Suppressor macrophage treated with lipopolysaccharide for 4 hours (primary cell): ENCODE results near the gene COL11A1.
"Not testable (repeated sequence)": the region's sequence is repeated elsewhere in the genome, so short reads cannot be mapped to it uniquely, and the experiment has no call there.

Experiments used
- DNase-seq: peaks from one replicate; pipeline ENCODE4 v3.0.0-alpha.2; 2020

The COL11A1 gene

GRCh38 chr1:103075316-103076000 is 32.9 kb downstream of the COL11A1 start:
- DNase-seq: no peak

DNA sequence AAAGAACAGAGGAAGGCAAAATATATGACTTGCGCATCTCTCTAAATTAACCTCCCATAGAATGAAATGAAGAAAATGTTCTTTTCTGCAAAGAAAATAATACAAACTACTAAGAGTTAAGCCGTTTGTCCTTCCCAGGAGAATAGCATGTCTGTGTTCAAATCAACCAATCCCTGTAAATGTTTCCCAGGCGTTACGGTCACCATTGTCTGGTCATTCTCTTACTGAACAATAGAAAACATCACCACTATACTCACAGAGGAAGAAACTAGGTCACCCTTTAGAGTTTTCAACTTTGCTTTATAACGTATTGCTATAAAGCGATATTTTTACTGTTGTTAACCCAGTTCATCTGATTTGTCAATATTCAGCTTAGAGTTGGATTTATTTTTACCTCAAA is 34.1 kb downstream of the COL11A1 start:
- DNase-seq: no peak

- no peak for DNase-seq
Observed at GRCh38 chr1:103069201-103069600, 39.1 kb downstream of the COL11A1 start.

GRCh38 chr1:103063921-103064320 is 44.4 kb downstream of the COL11A1 start:
- DNase-seq: no peak

- no peak for DNase-seq
Observed at GRCh38 chr1:103058391-103058790, 49.9 kb downstream of the COL11A1 start.

- no peak for DNase-seq
Observed at GRCh38 chr1:103056423-103056822, 51.9 kb downstream of the COL11A1 start.

DNA sequence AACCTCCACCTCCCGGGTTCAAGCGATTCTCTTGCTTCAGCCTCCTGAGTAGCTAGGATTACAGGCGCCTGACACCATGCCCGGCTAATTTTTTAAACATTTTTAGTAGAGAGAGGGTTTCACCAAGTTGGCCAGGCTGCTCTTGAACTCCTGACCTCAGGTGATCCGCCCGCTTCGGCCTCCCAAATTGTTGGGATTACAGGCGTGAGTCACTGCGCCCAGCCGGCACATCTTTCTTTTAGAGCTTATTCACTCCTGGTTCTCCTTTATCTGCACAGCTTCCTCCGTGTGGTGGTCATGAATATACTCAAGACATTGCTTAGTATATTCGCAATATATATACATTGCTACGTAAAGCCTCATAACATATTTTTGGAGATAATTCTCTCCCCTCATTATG is 80.2 kb downstream of the COL11A1 start:
- DNase-seq: not testable (repeated sequence)

DNA sequence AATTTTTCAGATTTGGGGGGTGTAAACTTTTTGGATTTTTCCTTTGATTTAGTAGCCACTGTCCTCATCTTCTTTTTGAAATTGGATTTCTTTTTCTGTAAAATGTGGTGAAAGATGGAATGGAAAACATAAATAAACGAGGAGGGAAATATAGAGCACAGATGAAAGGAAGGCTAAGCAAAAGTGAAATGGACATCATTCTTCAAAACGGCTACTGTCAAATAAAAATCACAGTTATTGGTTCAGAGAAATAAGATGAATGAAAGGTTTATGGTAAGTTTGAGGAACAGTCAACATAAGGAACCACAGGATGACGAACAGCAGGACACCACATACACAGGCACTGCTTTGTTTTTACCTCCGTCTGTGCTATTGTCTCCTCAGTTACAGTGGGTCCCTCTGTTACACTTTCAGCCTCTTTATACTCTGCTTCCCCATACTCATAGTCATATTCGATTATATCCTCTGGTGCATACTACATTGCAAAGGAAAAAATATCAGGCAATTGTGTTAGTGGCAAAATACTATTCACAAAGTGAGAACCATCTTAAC is 82.4 kb downstream of the COL11A1 start:
- no peak for DNase-seq

DNA sequence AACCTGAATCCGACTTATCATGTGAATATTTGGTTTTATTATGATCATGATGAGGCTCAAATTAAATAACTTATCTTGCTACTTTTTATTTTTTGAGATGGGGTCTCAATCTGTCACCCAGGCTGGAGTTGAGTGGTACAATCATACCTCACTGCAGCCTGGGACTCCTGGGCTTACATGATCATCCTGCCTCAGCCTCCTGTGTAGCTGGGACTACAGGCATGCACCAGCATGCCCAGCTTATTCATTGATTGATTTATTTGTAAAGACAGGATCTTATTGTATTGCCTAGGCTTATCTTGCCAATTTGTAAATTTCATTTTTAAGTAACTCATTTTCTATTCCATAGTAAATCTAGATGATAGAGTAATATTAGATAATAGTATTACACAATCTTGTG is 84.3 kb downstream of the COL11A1 start:
- no peak for DNase-seq

DNA sequence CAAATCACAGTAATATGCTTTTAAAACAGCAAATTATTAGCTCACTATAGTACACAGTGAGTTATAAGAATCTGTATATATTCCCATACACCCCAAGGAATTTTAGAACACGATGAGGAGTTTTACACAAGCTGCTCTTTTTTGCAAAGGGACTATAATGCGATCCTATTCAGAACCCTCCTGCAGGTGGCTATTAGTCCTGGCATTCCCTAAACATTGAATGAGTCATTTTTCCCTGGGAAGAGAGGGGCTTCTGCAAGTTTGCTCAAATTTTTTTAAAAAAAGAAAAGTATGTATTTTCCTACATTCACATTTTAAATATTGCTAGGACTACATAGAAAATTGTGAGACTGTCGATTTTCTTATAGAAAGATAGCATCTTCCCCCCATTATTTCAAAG is 106.3 kb downstream of the COL11A1 start:
- no peak for DNase-seq

GRCh38 chr1:102978874-102979273 is 129.4 kb downstream of the COL11A1 start:
- DNase-seq: no peak

- DNase-seq: no peak
Observed at GRCh38 chr1:102977292-102977691, 131.0 kb downstream of the COL11A1 start.

DNA sequence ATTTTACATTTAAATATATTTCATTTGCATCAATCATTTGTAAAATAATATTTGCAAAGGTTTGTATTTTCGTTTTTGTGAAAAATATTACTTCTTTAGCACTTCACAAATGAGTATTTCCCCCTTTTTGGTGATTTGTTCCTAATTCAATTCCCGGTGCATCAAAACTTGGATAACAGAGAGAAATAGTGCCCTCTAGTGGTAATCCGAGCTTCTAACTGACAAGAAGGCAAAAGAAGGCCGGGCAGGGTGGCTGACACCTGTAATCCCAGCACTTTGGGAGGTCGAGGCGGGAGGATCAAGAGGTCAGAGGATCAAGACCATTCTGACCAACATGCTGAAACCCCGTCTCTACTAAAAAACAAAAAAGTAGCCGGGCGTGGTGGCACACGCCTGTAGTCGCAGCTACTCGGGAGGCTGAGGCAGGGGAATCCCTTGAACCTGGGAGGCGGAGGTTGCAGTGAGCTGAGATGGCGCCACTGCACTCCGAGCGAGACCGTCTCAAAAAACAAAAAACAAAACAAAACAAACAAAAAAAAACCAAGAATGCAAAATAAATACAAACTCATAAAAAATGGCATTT is 137.7 kb downstream of the COL11A1 start:
- DNase-seq: peak; percentile 82

GRCh38 chr1:102967786-102968185 is 140.5 kb downstream of the COL11A1 start:
- DNase-seq: no peak

GRCh38 chr1:102961549-102961948 is 146.8 kb downstream of the COL11A1 start:
- no peak for DNase-seq

DNA sequence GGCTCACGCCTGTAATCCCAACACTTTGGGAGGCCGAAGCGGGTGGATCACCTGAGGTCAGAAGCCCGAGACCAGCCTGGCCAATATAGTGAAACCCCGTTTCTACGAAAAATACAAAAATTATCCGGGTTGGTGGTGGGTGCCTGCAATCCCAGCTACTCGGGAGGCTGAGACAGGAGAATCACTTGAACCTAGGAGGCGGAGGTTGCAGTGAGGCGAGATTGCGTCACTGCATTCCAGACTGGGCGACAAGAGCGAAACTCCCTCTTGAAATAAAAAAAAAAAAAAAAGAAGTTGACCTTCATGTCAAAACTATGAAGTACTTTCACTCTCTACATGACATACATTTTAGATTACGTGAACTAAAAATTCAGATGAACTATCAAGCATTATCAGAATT is 153.7 kb downstream of the COL11A1 start:
- no peak for DNase-seq

DNA sequence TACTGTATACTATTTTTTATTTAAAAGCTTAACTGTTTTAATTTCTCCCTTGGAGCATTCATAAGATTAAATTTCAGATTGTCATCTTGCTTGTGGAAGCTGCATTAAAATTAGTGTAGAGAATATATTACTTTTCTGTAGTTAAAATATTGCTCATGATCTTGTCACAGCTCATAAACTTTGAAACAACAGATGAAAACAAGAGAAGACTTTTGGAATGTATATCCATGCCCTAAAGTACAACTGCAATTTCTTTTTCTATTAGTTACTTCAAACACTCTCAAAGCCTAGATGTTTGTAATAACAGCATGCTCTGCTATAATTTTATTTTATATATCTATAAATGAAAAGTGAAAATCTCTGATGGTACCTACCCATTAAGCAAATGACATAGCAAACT is 155.9 kb downstream of the COL11A1 start:
- no peak for DNase-seq

DNA sequence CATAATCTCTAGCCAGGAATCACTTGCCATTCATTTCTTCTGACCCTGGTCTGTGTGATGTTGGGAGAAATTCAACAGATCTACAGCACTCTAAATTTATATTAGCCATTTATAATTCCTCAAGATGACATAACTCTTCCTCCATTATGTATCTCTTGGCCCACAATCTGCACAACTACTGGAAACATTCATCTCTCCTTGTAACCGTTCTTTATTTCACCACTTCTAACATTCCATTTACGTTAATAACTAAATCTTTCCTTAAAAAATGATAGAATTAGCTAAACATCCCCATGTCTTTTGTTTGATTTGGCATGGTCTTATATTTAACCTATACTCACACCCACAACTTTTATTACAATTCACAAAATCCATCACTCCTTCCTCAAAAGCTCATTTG is 166.0 kb downstream of the COL11A1 start:
- no peak for DNase-seq

DNA sequence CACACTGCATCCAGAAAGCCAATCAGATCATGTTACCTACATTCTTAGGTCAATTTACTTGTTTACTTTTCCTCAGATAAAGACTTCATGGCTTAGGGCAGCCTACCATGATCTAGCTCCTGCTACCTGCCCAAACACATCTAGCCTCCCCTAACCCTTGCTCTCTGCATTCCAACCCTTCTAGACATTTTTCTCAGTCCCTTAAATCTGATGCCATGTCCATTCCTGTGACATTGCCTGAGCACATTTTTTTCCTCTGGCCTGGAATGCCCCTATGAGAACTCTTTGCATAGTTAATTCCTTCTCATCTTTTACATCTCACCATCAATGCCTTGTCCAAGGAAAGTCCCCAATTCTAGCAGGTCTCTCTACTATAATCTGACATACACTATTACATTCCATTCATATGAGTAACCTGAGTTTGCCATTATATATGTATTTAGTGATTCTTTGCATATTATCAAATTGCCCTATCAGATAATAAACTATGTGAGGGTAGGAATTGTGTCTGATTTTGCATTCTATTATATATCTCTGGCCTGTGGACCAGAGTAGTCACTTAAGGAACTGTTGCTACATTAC is 166.9 kb downstream of the COL11A1 start:
- DNase-seq: no peak

DNA sequence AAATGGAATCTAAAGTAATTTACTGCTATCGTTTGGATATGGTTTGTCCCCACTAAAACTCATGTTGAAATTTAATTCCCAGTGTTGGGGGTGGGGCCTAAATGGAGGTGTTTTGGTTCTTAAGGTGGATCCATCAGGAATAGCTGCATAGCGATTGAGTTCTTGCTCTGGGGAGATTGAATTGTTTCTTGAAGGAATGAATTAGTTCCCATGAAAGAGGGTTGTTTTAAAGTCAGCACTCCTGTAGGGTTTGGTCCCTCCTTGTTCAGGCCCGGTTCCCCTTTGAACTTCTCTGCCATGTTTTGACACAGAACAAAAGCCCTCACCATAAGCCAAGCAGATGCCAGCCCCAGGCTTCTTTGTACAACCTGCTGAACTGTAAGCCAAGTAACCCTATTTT is 170.9 kb downstream of the COL11A1 start:
- DNase-seq: no peak

DNA sequence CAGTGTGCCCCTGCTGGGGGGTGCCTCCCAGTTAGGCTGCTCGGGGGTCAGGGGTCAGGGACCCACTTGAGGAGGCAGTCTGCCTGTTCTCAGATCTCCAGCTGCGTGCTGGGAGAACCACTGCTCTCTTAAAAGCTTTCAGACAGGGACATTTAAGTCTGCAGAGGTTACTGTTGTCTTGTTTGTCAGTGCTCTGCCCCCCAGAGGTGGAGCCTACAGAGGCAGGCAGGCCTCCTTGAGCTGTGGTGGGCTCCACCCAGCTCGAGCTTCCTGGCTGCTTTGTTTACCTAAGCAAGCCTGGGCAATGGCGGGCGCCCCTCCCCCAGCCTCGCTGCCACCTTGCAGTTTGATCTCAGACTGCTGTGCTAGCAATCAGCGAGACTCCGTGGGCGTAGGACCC is 175.0 kb downstream of the COL11A1 start:
- DNase-seq: not testable (repeated sequence)

DNA sequence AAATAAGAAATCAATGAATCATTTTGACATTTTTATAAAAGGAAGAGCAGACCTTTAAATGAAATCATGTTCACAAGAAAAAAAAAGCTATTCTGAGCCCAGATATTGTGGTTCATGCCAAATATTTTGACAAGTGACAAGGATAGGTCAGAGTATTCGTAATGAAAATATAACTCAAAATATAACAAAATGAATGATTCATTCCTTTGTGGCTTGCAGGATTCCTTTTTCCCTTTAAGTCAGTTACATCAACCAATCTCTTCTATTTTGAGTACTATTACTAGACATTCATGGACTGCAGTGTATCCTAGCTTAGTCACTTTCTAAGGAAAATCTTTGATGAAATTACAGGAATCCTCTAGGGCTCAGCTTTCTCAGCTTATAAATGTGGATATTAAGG is 188.7 kb downstream of the COL11A1 start:
- no peak for DNase-seq

DNA sequence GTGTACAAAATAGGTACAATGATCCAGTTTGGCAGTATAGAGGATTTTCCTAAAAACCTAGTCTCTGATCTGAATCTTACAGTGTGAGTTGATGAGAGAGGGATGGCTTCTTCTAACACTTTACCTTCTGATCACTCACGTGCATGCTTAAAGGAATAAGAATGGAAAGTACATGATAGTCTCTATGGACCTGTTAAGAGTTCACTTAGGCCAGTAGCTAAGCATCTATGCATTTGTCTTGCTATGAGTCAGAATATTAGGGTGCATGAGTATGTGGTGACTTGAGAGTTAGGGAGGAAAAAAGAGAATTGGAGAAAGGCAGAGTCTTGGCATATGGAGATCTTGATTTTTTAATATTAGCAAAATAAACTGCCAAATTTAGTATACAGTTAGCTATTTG is 206.3 kb downstream of the COL11A1 start:
- no peak for DNase-seq

DNA sequence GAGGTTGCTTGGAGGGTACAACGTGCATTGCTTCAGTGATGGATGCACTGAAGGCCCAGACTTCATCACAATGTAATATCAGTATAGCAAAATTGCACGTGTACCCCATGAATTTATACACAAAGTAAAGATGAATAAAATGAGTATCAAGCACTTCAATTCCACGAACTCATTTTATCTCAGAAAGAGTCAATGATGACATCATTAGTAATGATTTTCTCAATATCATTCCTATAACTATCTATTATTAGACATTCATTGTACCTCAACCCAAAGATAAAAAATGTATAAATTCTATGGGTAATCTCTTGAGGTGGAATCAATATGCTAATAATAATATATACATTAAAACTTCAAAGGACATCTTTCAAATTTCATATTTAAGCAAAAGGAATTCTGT is 208.4 kb downstream of the COL11A1 start:
- DNase-seq: no peak
